CD4-positive, alpha-beta T cell treated with Interleukin-21 for 1 hour (primary cell): ENCODE results near the gene AVPR2.

Experiments used
- DNase-seq: peaks from one replicate; pipeline ENCODE4 v3.0.0-alpha.2; 2020

Gene AVPR2

GRCh38 chrX:153886915-153887314 lies 17.6 kb upstream of the AVPR2 start:
- DNase-seq, result no peak

- DNase-seq, result no peak
Measured at GRCh38 chrX:153887385-153887784, 17.1 kb upstream of the AVPR2 start.

GRCh38 chrX:153888344-153888743 lies 16.1 kb upstream of the AVPR2 start:
- no peak for DNase-seq

- DNase-seq, result no peak
Measured at GRCh38 chrX:153889123-153889522, 15.3 kb upstream of the AVPR2 start.

- no peak for DNase-seq
Measured at GRCh38 chrX:153897899-153898298, 6.6 kb upstream of the AVPR2 start.

GRCh38 chrX:153900831-153901752 lies 3.4 kb upstream of the AVPR2 start:
- peak; percentile 73 for DNase-seq

- no peak for DNase-seq
Measured at GRCh38 chrX:153901753-153902140, 2.7 kb upstream of the AVPR2 start.

GRCh38 chrX:153902385-153902784 lies 2.1 kb upstream of the AVPR2 start:
- no peak for DNase-seq

- DNase-seq, result no peak
Measured at GRCh38 chrX:153903238-153903980, 1.1 kb upstream of the AVPR2 start.

- DNase-seq, result no peak
Measured at GRCh38 chrX:153905481-153906095, 1.1 kb downstream of the AVPR2 start.

GRCh38 chrX:153906126-153906917 lies 1.8 kb downstream of the AVPR2 start:
- DNase-seq, result peak; percentile 28

GRCh38 chrX:153907456-153907855 lies 3.0 kb downstream of the AVPR2 start:
- no peak for DNase-seq

- no peak for DNase-seq
Measured at GRCh38 chrX:153908219-153908860, 3.9 kb downstream of the AVPR2 start.

- DNase-seq, result no peak
Measured at GRCh38 chrX:153909024-153909979, 4.8 kb downstream of the AVPR2 start.

GRCh38 chrX:153909980-153910360 lies 5.5 kb downstream of the AVPR2 start:
- DNase-seq, result no peak

GRCh38 chrX:153910446-153910845 lies 6.0 kb downstream of the AVPR2 start:
- DNase-seq, result no peak

- no peak for DNase-seq
Measured at GRCh38 chrX:153911798-153912197, 7.3 kb downstream of the AVPR2 start.

- no peak for DNase-seq
Measured at GRCh38 chrX:153913211-153913610, 8.7 kb downstream of the AVPR2 start.

- no peak for DNase-seq
Measured at GRCh38 chrX:153913701-153914100, 9.2 kb downstream of the AVPR2 start.

- no peak for DNase-seq
Measured at GRCh38 chrX:153917869-153918268, 13.4 kb downstream of the AVPR2 start.

GRCh38 chrX:153919281-153919680 lies 14.8 kb downstream of the AVPR2 start:
- DNase-seq, result no peak
